ENCODE measurements around the gene MYBPC2. TPM values are rescaled to one million over a fixed set of nuclear protein-coding genes. Genes with fewer than 3 reads are reported as not detected.
A peak's percentile ranks its signal among the peaks of the same experiment; 100 is the strongest.
"Not testable (repeated sequence)": the region's sequence is repeated elsewhere in the genome, so short reads cannot be mapped to it uniquely, and the experiment has no call there.

The MYBPC2 gene
- total RNA-seq, 1 donor from 2014 or later, result not detected

GRCh38 chr19:50457300-50457699, 24.6 kb downstream of the MYBPC2 start:
- no peak for DNase-seq (ENCODE audit: low read depth, low spot score)

- DNase-seq (ENCODE audit: low read depth, low spot score), result no peak
Observed at GRCh38 chr19:50458396-50459066, 25.8 kb downstream of the MYBPC2 start.

- no peak for DNase-seq (ENCODE audit: low read depth, low spot score)
Observed at GRCh38 chr19:50459067-50459456, 26.4 kb downstream of the MYBPC2 start.

GRCh38 chr19:50459638-50460037, 26.9 kb downstream of the MYBPC2 start:
- DNase-seq (ENCODE audit: low read depth, low spot score), result no peak

GRCh38 chr19:50460161-50460765, 27.6 kb downstream of the MYBPC2 start:
- no peak for DNase-seq (ENCODE audit: low read depth, low spot score)

- no peak for DNase-seq (ENCODE audit: low read depth, low spot score)
Observed at GRCh38 chr19:50461066-50461875, 28.6 kb downstream of the MYBPC2 start.

- no peak for DNase-seq (ENCODE audit: low read depth, low spot score)
Observed at GRCh38 chr19:50462970-50463369, 30.3 kb downstream of the MYBPC2 start.

GRCh38 chr19:50464348-50464747, 31.7 kb downstream of the MYBPC2 start:
- DNase-seq (ENCODE audit: low read depth, low spot score), result no peak

- no peak for DNase-seq (ENCODE audit: low read depth, low spot score)
Observed at GRCh38 chr19:50465000-50465399, 32.3 kb downstream of the MYBPC2 start.

- DNase-seq (ENCODE audit: low read depth, low spot score), result no peak
Observed at GRCh38 chr19:50465986-50466705, 33.5 kb downstream of the MYBPC2 start.

GRCh38 chr19:50466706-50467039, 34.0 kb downstream of the MYBPC2 start:
- no peak for DNase-seq (ENCODE audit: low read depth, low spot score)

GRCh38 chr19:50467566-50467965, 34.9 kb downstream of the MYBPC2 start:
- DNase-seq (ENCODE audit: low read depth, low spot score), result no peak

- no peak for DNase-seq (ENCODE audit: low read depth, low spot score)
Observed at GRCh38 chr19:50468818-50469217, 36.1 kb downstream of the MYBPC2 start.

- not testable (repeated sequence) for DNase-seq (ENCODE audit: low read depth, low spot score)
Observed at GRCh38 chr19:50473336-50473735, 40.6 kb downstream of the MYBPC2 start.

- DNase-seq (ENCODE audit: low read depth, low spot score), result no peak
Observed at GRCh38 chr19:50475101-50475568, 42.4 kb downstream of the MYBPC2 start.

GRCh38 chr19:50475736-50476223, 43.1 kb downstream of the MYBPC2 start:
- DNase-seq (ENCODE audit: low read depth, low spot score), result no peak

GRCh38 chr19:50476224-50476906, 43.7 kb downstream of the MYBPC2 start, which contains the start of the genes EMC10 and GARIN5A:
TSS of gene EMC10 (plus strand) at chr19:50476507. CDS start at chr19:50476545, 38 bp downstream.
TSS of gene GARIN5A (minus strand) at chr19:50476848. CDS start at chr19:50476388, 460 bp downstream.
- DNase-seq (ENCODE audit: low read depth, low spot score), result peak; percentile 83

GRCh38 chr19:50476907-50477238, 44.2 kb downstream of the MYBPC2 start:
- DNase-seq (ENCODE audit: low read depth, low spot score), result no peak

GRCh38 chr19:50477751-50478515, 45.2 kb downstream of the MYBPC2 start:
- no peak for DNase-seq (ENCODE audit: low read depth, low spot score)

Measured in pulmonary artery endothelial cell (primary cell).